HUES48 (cell line): ENCODE measurements around the gene RASSF10.
"Not testable (repeated sequence)": the region's sequence is repeated elsewhere in the genome, so short reads cannot be mapped to it uniquely, and the experiment has no call there.

Experiments
- H3K27ac ChIP-seq: one replicate; pipeline ENCODE4 v1.7.0; 2013; ENCODE audit warnings: low read depth, low read length, inconsistent platforms
- H3K27me3 ChIP-seq: 2 replicates; pipeline ENCODE4 v1.6.1; 2013; ENCODE audit warnings: mild to moderate bottlenecking, low read length; ENCODE audit not compliant: control insufficient read depth, insufficient read depth
- H3K36me3 ChIP-seq: 2 replicates; pipeline ENCODE4 v1.6.1; 2013; ENCODE audit warnings: low read length; ENCODE audit not compliant: control insufficient read depth, insufficient read depth
- H3K4me1 ChIP-seq: 2 replicates; pipeline ENCODE4 v1.6.1; 2013; ENCODE audit warnings: mild to moderate bottlenecking, low read length; ENCODE audit not compliant: control insufficient read depth, insufficient read depth
- H3K4me3 ChIP-seq: 2 replicates; pipeline ENCODE4 v1.5.1; 2013; ENCODE audit warnings: mild to moderate bottlenecking, low read depth, low read length
- H3K9ac ChIP-seq: 2 replicates; pipeline ENCODE4 v1.6.1; 2013; ENCODE audit warnings: mild to moderate bottlenecking, low read depth, low read length, moderate library complexity
- H3K9me3 ChIP-seq: 2 replicates; pipeline ENCODE4 v1.6.1; 2013; ENCODE audit warnings: low read length; ENCODE audit not compliant: control insufficient read depth, insufficient read depth

The RASSF10 gene

DNA sequence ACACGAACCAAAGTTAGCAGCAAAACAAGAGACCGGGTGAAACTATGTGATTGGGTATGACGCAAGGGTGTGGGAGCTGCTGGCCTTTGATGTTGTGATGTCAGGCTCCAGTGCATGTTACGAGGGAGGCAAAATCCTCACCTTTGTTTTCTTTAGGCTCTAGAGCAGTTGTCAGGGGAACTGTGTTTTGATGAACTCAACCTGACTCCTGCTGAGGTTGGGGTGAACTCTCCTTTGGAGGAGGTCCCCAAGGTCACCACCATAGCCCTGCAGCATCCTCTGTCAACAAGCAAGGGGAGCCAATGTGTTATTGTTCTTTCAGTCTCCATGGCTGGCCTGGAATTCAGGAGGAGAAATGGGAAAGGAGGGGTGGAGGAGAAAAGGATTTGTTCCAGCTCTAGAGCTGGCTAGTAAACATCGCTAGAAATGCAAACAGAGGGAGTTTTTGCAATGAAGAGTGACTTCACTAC is 33.8 kb downstream of the RASSF10 start:
- Histone ChIP-seq H3K27me3 (no peaks in the 10 kb centered on the region), H3K27ac (no peak overlapping the region), H3K4me3 (no peak overlapping the region)

DNA sequence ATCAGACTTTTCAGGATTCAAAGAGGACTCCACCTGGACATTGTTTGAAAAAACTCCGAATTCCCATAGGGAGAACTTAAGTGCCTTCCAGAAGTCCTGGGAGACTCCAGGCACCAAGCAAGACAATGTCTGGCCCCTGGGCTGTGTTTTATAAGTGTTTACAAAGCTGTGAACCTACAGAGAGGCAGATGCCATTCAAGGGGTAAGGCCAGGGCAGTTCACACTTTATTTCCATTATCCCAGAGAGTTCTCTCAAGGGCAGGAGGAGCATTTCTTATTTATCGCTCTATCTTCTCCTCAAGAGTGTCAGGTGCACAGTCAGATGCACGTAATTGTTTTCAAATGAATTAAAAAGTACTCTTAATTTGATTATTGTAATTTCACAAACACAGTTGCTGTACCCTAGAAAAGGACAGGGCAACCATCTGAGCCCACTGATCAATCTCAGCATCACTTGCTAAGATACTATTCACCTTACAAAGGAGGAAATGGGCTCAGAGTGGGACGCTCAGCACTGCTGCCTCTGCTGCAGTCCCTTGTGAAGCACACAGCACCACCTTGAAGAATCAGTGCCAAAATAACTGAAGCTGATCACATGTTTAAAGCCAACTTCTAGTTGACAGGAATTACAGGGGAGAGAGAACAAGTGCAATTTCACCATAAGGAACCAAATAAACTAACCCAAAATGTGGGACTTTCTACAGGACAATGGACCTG is 35.0 kb downstream of the RASSF10 start:
- H3K36me3 ChIP-seq = no peaks in the 10 kb centered on the region
- H3K27ac ChIP-seq = no peak overlapping the region
- H3K4me1 ChIP-seq = no peaks in the 10 kb centered on the region
- H3K9ac ChIP-seq = no peak overlapping the region
- no peaks in the 10 kb centered on the region for H3K27me3 ChIP-seq
- no peaks in the 10 kb centered on the region for H3K9me3 ChIP-seq
- no peak overlapping the region for H3K4me3 ChIP-seq

More for the DNA sequence above, 33.8 kb downstream of the RASSF10 start:
- no peaks in the 10 kb centered on the region for H3K9me3 ChIP-seq
- no peak overlapping the region for H3K9ac ChIP-seq
- no peaks in the 10 kb centered on the region for H3K4me1 ChIP-seq
- H3K36me3 ChIP-seq = no peaks in the 10 kb centered on the region

DNA sequence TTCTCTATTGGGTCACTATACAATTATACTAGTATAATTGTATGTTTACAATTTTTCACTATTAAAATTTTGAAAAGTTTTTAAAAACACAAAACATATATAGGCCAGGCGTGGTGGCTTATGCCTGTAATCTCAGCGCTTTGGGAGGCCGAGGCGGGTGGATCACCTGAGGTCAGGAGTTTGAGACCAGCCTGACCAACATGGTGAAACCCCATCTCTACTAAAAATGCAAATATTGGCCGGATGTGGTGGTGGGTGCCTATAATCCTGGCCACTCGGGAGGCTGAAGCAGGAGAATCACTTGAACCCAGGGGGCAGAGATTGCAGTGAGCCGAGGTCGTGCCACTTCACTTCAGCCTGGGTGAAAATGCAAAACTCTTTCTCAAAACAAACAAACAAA is 36.0 kb downstream of the RASSF10 start:
- H3K4me1 ChIP-seq, H3K9ac ChIP-seq, H3K9me3 ChIP-seq: not testable (repeated sequence)

DNA sequence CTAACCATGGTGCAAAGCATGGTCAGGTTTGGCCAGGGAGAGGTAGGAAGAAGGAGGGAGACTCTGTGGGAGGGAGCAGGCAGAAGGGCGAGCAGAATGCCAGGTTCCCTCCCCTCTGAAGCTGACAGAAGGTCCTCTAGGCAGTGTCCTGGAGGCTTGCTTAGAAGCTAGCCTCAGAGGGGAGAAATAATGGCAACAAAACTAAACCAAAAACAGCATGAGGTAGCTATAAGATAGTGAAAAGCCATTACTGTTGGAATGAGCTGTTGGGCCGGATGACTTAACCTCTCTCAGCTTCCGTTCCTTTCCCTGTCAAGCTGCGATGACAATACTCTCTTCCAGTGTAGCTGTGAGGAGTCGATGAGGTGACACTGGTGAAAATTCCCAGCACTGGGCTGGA is 36.6 kb downstream of the RASSF10 start:
- Histone ChIP-seq H3K9me3 (no peaks in the 10 kb centered on the region), H3K27me3 (no peaks in the 10 kb centered on the region), H3K9ac (no peak overlapping the region), H3K36me3 (no peaks in the 10 kb centered on the region), H3K4me1 (no peaks in the 10 kb centered on the region), H3K4me3 (no peak overlapping the region), H3K27ac (no peak overlapping the region)

More for the DNA sequence above, 36.0 kb downstream of the RASSF10 start:
- not testable (repeated sequence) for H3K27me3 ChIP-seq, H3K4me3 ChIP-seq, H3K36me3 ChIP-seq, H3K27ac ChIP-seq

DNA sequence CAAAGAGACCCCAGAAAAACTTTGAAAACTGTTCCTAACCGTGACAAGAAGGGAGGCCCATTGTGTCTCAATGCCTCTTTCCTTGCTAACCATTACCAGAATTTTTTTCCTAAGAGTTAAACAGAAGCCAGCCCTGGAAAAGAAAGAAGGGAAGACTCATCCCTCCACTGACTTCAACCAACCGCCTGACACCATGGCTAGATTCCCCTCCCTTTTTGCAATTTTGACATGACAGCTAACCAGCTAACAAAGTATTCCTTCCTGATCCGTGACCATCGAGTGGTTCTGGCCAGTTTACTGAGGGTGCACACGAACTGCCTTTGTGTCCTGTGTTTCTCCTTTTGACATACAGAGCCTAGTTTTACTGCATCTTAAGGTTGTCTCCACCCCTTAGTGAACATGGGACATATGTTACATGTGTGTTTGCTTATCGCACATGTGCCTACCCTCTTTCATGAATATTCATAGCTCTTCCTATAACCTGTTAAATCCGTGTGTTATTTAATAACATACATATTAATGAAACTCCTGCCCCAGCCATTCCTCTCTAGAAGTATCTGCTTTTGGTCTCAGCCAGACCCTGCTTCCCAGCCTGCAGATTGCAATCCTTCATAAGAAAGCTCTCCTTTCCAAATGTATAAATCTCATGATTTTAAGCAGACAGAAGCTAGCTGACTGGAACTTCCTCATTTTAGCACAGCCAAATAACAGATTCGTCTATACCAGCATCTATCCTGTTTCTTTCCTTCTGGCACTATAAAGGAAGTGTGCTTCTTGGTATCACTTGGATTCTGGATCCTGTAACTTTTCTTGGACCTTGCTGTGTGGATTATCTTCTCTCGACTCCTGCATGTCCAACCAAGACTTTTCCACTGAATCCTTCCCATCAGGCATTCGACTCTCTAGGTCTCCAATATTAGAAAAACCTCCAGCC is 37.8 kb downstream of the RASSF10 start:
- Histone ChIP-seq H3K36me3 (no peaks in the 10 kb centered on the region), H3K4me1 (no peaks in the 10 kb centered on the region), H3K27ac (no peak overlapping the region), H3K27me3 (no peaks in the 10 kb centered on the region), H3K9ac (no peak overlapping the region), H3K9me3 (no peaks in the 10 kb centered on the region), H3K4me3 (no peak overlapping the region)

GRCh38 chr11:13047884-13048283 is 38.8 kb downstream of the RASSF10 start:
- Histone ChIP-seq H3K27me3 (no peaks in the 10 kb centered on the region), H3K9ac (no peak overlapping the region), H3K27ac (no peak overlapping the region), H3K9me3 (no peaks in the 10 kb centered on the region), H3K4me3 (no peak overlapping the region), H3K36me3 (no peaks in the 10 kb centered on the region), H3K4me1 (0 out of 2 replicates have a peak, but pooled peaks cover 3% of the 10 kb centered on the region)

DNA sequence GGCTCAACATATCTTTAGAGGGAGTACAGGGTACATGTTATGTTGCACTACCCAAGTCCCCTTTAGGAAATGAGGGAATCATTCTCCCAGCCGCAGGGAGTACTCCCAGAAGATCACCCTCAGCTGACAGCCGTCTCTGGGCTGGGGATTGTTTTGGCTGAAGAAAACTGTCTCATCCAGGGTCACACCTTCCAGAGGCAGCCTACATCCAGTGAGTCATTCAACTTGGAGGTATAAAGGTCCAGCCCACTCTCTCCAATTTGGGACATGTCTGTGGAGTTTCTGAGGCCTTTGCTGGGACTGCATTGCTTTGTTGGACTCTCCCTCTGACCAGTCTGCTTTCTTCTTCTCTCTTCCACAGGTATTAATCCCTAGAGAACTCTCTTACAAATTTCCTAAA is 42.1 kb downstream of the RASSF10 start:
- no peaks in the 10 kb centered on the region for H3K9me3 ChIP-seq
- H3K36me3 ChIP-seq = no peaks in the 10 kb centered on the region
- H3K27ac ChIP-seq = no peak overlapping the region
- 0 out of 2 replicates have a peak, but pooled peaks cover 3% of the 10 kb centered on the region for H3K4me1 ChIP-seq
- H3K9ac ChIP-seq = no peak overlapping the region
- no peaks in the 10 kb centered on the region for H3K27me3 ChIP-seq
- no peak overlapping the region for H3K4me3 ChIP-seq

- H3K27ac ChIP-seq = no peak overlapping the region
- no peak overlapping the region for H3K4me3 ChIP-seq
- no peaks in the 10 kb centered on the region for H3K36me3 ChIP-seq
- H3K4me1 ChIP-seq = 0 out of 2 replicates have a peak, but pooled peaks cover 3% of the 10 kb centered on the region
- H3K27me3 ChIP-seq = no peaks in the 10 kb centered on the region
- H3K9me3 ChIP-seq = no peaks in the 10 kb centered on the region
- no peak overlapping the region for H3K9ac ChIP-seq
These were observed 43.0 kb downstream of the RASSF10 start for GRCh38 chr11:13052130-13052571.

DNA sequence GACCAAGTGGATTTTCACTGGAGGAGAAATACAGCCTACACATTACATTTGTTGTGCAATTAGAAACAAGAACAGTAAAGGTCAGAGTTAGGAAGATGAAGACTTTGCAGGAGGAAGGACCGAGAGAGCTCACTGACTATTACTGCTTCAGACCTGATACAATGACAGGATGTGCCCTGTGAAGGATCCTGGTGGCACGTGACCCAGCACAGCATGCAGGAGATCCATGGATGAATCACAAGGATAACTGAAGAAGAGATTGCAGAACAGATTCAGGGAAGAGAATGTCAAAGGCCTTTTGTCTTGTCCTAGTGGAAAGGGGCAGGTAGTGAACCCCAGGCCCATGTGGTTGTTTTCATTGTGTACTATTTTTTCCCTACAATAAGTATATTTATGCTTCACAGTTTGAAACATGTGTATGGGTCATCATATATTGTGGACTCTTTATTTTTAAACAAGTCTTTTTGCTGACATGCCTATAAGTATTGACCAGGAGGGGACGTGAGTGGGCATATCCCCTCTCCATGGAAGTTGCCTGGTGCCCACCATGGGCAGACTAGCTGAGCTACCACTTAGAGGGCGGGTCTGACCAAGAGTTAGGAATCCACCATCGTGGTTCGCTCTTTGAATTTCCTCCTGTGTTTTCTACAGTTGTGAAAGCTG is 44.3 kb downstream of the RASSF10 start:
- Histone ChIP-seq H3K9me3 (no peaks in the 10 kb centered on the region), H3K27me3 (no peaks in the 10 kb centered on the region), H3K27ac (no peak overlapping the region), H3K4me3 (no peak overlapping the region), H3K4me1 (0 out of 2 replicates have a peak, but pooled peaks cover 3% of the 10 kb centered on the region), H3K9ac (no peak overlapping the region), H3K36me3 (no peaks in the 10 kb centered on the region)

DNA sequence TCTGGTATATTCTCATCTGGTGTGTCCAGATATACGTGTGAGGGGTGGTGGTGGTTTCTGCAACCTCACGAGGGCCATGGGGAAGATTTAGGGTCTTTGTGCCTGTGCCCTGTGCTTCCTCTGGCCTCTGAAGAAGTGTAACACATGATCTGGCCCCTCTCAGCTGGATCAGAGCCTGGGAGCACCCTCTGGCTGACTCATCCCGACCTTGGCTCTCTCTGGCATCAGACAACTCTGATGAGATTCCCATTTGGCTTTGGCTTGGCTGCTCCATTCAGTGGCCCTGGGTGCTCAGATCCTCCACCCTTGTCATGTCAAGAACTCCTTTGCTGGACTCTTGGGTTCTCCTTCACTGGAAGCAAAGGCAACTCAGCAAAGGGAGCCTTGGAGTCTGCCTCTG is 45.2 kb downstream of the RASSF10 start:
- Histone ChIP-seq H3K27me3 (no peaks in the 10 kb centered on the region), H3K4me3 (no peak overlapping the region), H3K9ac (no peak overlapping the region), H3K4me1 (0 out of 2 replicates have a peak, but pooled peaks cover 3% of the 10 kb centered on the region), H3K36me3 (no peaks in the 10 kb centered on the region), H3K9me3 (no peaks in the 10 kb centered on the region), H3K27ac (no peak overlapping the region)
